HG03439 (cell line): ENCODE measurements around the gene AK3.
A peak's percentile ranks its signal among the peaks of the same experiment; 100 is the strongest.

Experiments used
- ATAC-seq: cut with Tn5 transposase; IDR thresholded peaks from one replicate; pipeline ENCODE4 v1.9.1; 2021; ENCODE audit warnings: mild to moderate bottlenecking, moderate library complexity; ENCODE audit not compliant: unreplicated experiment

The AK3 gene

DNA sequence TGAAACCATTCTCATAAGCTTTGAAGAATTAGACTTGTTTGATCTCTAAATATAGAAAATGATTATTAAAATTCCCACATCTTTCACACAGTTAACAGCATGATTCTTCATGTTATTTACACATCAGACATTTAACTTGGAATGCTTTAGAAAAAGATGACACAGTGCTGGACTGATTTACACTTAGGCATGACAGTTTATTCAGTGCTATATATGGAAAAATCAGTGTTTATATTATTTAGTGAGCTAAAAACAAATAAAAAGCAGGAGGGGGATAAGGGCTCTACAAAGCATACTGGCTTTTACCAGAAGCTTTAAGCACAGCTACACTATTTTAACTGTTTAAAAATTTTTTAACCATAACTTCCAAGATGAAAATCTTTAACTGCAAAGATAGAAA is 31.6 kb downstream of the AK3 start:
- no peak for ATAC-seq

DNA sequence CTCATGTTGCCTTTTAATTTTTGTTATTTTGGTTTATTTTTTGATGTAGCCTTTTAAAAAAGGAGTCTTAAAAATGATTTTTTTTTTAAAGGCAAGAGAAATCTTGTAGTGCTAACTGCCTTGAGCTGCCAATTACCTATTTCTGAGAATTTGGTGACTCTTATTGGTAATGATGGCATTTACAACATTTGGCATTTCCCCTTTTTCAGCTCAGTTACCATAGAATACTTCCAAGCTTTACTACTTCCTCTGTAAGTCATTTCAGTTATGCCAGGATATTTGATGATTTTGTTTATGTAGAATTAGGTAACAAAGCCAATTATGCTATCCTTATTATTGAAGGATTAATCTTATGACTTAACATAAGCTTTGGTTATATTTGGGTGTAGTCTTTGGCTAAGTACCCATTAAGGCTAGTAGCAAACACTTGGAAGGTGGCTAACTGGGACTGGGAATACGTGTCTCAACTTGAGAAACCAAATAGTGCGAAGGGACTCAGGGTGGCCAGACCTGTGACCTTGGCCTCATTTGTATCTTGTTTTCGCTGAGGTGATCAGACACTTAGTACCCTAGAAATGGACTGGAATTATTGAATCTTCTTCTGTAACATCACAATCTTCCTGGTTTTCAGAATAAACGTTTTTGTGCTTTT is 33.9 kb downstream of the AK3 start:
- ATAC-seq = no peak

DNA sequence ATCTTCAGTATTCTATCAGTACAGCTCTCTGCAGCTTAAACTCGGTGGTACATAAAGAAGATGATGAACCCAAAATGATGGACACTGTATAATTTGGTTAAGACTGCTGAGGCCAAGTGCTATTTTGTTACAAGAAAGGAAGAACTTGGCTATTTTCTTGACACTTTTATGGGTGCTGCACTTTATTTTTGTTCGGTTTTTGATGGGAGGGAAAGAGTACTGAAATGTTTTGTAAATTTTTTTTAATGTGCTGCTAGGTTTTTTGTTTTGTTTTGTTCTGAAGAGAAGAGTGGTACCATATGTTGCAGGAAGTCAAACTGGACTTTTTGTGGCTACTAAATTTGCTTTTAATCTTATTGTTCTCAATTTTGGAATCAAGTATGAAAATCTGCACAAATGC is 35.0 kb downstream of the AK3 start:
- ATAC-seq = no peak

DNA sequence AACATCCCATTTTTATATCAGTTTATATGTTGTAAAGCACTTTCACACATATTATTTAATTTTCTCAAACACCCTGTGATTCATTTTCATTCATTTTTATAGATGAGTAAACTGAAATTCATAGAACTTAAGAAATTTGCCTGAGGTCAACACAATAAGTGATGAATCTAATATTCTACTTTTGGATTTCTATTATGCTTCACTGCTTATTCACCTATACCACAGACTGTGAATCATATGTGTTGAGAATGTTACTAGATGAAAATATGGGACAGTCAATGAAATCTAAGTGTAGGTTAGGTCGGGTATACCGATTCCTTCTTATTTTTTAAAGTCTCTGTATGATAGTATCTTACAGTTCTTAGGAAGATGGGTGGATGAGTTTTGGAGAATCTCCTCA is 36.9 kb downstream of the AK3 start:
- no peak for ATAC-seq

DNA sequence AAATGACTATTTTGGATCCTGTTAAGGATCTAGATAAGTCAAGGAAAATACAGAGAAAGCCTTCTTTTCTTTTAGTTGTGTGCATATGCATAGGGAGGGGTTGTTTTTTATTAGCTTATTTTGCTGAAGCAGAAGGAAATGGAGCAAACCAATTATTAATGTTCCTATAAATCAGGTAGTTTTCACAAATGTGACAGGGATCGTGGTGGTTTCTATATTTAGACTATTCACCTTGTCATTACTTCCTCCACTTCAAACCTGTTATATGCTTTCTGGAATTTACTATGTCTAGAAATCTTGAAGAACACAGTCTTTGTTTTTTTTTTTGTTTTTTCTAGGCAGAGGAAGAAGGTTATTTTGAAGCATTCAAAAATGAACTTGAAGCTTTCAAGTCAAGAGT is 39.5 kb downstream of the AK3 start:
- no peak for ATAC-seq

DNA sequence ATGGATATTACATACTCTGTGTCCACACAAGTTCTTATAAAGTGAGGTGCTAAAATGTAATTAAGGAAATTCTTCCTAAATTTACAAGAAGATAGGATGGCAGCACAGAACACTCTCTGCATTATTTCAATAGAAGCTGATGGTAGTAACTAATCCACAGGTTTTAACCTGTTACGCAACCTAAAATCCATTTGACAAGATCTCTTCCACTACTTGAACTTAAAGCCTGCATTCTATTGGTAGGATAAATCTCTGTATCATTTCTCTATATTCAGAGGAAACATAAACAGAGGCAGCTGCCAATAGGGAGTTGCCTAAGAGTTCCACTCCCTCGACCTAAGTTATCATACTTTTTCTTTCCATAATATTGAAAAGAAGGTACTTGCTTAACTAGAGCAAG is 40.1 kb downstream of the AK3 start:
- ATAC-seq = no peak

DNA sequence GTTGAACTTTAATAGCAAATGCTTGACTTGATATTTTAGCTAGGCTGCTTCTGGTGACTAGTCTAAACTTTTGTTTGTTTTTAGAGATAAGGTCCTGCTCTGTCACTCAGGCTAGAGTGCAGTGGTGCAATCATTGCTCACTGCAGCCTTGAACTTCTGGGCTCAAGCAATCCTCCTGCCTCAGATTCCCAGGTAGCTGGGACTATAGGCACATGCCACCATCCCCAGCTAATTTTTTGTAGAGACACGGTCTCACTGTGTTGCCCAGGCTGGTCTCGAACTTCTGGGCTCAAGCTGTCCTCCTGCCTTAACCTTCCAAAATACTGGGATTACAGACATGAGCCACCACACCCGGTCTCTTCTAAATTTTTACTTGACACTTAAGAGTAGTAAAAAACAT is 40.9 kb downstream of the AK3 start:
- ATAC-seq = no peak

DNA sequence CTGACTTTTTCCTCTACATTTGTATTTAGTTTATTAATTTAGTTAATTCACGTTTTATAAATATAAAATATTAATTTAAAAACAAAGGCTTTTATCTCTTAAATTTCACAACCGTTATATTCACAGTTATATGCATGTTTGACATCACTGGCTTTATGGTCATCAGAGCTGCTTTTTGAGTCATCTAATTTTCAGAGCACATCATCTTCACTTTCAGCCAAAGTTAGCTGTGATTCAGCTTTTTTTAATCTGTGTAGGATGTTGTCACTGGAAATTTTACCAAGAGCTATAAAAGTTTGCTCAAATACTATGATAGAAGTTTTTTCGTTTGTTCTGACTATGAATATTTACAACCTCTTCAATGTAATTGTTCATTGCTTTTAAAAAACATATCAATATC is 49.2 kb downstream of the AK3 start:
- no peak for ATAC-seq

DNA sequence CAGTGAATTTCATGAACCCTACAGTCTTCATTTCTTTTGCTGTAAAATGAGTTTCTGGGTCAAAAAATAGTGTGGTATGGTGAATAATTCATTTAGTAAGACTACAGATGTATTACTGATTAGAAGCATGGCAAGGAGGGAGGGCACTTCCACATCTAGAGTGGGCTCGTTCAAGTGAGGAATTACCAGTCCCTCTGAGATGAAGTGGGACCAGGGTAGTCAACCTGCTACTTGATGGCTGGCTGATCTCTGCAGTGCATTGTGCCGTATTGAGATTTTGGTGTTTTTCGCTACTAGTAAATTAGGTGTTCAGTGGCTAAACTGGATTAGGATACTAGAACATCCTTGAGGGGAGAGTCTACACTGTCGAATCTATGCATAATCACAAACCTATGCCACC is 50.9 kb downstream of the AK3 start:
- peak; percentile 39 for ATAC-seq

DNA sequence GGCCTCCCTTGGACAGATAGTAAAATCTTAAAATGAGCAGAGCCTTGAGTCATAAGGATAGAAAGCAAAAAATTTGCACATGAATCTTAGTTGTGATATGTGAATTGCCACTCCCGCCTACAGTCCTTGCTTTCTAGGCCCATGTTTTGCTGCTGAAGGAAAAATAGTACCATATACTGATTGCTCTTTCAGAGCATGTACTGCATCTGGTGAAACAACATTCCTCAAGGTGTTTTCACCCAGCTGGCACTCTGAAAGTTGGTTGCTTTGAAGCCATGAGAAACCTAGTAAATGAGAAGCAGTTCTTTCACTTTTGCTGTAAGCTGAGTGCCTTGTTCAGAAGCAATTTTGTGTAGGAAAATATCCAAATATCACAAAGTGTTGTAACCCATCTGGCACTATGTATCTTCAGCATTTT is 51.3 kb downstream of the AK3 start:
- peak; percentile 71 for ATAC-seq

DNA sequence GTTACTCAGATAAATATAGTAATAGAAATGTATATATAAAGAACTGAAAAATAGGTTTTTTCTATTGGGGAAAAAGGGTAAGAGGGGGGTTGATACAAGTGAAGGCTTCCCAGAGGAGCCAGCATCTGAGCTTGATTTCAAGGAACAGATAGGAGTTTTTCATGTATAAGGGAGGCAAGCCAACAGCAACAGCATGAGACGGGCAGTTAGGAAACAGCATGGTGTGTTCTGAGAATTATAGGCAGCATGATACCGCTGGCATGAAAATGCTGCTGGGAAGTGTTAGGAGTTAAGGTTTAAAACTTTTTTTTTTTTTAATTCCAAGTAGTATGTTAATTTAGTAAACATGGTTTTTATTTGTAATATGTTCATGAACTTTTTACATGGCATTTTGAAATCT is 52.0 kb downstream of the AK3 start:
- no peak for ATAC-seq

DNA sequence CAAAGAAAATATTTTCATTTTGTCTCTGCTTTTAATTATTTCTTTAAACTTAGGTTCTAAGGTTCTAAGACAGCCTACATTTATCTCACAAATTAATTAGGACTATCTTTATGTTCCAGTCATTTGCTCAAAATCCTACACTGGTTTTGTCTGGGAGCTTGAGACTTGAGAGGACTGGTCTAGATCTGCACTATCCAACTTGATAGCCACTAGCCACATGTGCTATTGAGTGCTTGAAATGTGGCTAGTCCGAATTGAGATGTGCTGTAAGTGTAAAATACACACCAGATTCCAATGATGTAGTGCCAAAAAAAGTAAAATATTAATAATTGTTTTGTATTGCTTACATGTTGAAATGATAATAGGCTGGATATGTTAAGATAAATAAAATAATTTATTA is 54.4 kb downstream of the AK3 start:
- ATAC-seq = no peak

DNA sequence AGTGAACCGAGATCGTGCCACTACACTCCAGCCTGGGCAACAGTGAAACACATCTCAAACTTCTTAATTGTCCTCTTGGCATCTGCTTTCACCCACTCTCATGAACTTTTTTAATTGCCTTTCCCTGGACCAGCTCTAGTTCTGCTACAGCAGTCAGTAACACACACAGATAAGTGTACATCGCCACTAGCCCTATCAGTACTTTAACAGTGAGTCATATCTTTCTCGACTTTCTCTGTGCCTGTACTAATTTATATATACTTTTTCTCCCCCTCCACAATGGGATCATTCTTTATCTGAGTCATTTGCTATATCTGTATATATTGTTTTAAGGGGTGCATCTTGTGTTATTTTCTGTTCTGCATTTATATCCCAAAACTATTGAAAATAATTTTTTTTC is 54.9 kb downstream of the AK3 start:
- no peak for ATAC-seq

DNA sequence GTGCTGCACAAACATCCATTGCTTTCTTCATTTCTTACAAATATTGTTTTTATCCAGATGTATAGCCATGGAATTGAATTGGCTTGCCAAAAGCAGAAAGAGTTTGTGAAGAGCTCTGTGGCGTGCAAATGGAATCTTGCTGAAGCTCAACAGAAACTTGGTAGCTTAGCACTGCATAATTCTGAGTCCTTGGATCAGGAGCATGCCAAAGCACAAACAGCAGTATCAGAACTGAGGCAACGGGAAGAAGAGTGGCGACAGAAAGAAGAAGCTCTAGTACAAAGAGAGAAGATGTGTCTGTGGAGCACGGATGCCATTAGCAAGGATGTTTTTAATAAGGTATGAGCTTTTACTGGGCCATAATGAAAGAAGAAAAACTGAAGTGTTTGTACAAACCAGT is 56.2 kb downstream of the AK3 start:
- no peak for ATAC-seq

DNA sequence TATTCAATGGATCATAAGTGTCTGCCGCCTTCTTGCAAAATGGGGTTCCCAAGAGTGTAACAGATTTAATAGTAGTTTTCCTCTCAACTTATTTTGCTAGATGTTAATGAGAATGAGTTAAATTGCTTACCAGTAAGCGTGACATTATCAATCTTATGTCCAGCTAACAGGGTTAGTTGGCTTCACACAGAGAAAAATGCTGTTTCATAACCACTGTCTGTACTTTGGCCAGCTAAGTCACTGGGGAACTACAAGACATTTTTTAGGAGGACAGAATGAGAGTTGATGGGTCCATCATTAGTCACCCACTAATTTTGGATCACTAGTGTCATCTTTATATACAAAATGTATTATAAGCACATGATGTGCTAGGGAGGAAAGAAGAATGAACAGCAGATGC is 60.3 kb downstream of the AK3 start:
- no peak for ATAC-seq

DNA sequence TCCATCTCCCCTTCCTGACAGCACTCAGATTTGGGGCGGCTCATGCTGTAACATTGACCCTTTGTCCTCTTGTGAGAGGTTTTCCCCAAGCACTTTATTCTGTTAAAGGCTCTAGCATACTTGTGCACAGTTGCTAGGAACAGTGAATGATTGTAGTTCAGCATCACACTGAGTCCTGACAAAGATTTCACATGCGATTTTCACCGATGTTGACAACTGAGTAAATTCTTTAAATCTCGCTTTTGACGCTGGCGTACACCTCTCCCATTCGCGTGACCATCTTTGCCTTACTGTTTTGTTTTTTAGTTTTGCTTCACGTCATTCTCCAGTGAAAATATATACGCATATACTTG is 60.9 kb downstream of the AK3 start:
- ATAC-seq = peak; percentile 4

DNA sequence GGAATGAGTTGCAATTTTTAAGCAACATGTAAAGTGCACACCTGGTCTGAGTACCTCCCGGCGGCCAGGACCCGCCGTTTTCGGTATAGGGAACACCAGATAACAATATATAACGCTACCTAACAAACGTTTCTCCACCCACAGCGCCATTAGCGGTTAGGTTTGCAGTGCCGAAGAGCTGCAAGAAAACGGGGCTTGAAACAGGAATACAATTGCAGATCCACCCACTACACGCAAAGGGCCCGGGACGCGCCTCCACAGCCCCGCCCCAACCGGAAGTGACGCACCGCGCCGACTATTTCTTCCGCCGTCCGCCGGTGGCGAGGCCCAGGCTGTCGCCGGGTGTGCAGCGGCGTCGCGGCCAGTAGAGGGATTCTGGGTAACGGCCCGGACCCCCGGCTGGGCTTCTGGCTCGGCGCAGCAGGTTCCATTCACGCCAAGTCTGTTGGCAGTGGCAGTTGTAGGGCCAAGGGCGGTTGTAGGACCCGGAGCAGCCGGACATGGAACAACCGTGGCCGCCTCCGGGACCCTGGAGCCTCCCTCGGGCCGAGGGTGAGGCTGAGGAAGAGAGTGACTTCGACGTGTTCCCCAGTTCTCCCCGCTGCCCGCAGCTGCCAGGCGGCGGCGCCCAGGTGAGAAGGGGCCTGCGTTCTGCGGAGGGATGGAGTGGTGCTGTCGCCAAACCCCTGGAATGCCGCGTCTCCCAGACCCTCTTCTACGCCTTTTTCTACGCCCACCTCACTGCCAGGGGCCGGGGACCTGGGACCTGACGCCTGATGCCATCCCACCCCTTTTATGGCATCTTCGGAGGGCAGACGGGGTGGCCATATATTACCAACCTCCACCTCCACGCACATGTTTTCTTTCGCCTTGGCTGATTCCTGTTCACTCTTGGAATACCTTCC is 61.5 kb downstream of the AK3 start, which contains the start of gene CDC37L1:
Gene CDC37L1, plus strand, starts transcription at position 302 of the 905 bp plus-strand sequence. Its CDS starts 199 bp downstream, at position 501.
- ATAC-seq = peak; percentile 97

DNA sequence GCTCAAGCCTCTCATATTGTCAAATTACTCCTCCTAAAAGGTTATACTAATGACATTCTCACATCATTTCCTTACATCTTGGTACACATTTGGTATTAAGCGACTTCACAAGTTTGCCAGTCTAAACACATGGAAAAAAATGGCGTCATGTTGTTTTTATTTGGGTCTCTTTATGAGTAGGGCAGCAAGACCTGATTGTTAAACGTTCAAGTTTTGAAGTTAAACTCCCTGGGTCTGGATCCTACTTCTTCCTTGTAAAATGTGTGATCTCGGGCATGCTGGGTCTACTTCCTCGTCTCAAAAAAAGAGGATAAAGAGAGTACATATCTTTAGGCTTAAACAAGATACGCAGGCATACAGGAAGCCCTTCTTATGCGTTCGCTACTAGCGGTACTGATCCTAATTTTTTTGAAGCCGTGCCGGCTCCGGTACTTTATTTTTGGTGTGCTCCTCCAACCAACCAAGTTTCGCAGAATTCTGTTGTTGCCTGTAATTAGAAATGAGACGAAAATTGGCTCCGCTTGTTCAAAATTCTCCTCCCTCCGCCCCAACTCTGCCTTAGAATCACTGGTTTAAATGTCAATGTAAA is 62.2 kb downstream of the AK3 start:
- ATAC-seq = peak; percentile 1

DNA sequence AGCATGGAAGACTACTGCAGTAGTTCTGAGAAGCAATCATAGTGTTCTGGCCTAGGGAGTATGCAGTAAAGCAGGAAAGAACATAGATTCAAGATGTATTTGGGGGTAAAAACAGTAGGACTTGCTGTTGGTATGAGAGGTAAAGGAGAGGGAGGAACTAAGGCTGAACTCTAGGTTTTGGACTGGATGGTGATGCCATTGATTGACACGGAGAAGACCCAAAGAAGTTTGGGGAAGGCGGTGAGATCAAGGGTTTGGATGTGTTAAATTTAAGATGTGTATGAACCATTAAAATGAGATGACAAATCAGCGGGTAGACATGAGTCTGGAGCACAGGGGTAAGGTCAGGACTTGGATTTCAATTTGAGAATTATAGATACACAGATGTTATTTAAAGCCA is 63.6 kb downstream of the AK3 start:
- no peak for ATAC-seq

DNA sequence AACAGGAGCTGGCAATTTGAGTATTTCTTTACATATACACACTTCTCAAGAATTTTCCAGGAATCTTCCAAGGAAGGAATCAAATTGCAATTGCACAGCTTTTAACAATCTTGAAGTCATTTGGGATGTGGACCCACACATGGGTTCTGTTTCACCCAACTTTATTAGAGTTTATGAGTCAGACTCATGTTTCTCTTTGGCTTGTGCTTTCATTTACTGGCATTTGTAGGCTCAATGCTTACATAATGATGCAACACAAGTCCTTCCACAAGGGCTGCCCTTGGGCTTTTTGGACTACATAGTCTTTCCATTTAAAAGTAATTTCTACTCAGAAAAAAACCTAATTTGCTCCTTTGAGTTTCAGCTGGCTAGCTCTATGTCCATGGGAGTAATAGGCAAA is 66.2 kb downstream of the AK3 start:
- no peak for ATAC-seq

DNA sequence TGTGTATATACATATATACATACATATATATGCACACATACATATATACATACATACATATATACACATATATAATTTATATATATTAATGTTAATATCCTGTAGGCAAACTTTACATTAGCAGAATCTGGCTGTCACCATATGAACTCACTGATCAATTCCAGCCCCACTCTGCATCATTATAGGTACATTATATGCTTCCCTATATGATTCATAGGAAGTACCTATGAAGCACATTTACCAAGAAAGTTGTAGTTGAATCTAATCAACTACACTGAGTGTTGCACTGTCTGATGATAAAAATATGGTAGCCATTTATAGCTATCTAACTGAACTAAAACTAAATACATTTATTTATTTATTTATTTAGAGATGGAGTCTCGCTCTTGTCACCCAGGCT is 69.3 kb downstream of the AK3 start:
- no peak for ATAC-seq

DNA sequence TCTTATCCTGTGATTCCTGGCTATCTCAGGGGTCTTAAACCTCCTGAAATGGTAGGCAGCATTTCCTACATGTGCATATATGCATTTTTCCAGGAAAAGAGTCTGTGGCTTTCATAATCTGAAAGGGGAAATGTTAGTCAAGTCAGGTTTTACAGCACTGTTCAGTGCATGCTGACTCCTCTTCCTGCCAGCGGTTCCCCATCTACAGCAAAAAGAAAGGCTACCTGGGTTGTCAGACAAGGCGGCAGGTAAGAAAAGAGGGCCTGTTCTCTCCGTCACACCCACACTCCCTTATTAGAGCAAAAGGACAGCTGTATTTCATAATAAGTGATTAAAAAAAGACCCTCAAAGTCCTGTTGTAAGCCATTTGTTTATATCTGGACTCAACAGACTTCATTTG is 70.4 kb downstream of the AK3 start:
- no peak for ATAC-seq
